ENCODE results near the gene FGFR2.

- no peak for TF ChIP-seq CTCF (IDR thresholded peaks at IDR 0.05)
- no peak for TF ChIP-seq POLR2A (IDR thresholded peaks at IDR 0.05)
Observed at GRCh38 chr10:121444520-121445165, 153.6 kb downstream of the FGFR2 start.
